IgD-negative memory B cell (primary cell): ENCODE measurements around the gene ABHD4. TPM values are rescaled to one million over a fixed set of nuclear protein-coding genes. Genes with fewer than 3 reads are reported as not detected.
"Not testable (repeated sequence)": the region's sequence is repeated elsewhere in the genome, so short reads cannot be mapped to it uniquely, and the experiment has no call there.

Experiments used
- H3K27ac Mint-ChIP-seq, 3 donors: one replicate each; pipeline ENCODE4 v1.8.0; 2020 to 2022; ENCODE audit warnings: mild to moderate bottlenecking in 3 of 3, mixed read lengths in 3 of 3, moderate library complexity in 1 of 3
- H3K27me3 Mint-ChIP-seq: one replicate; pipeline ENCODE4 v1.8.0; 2021; ENCODE audit warnings: mixed read lengths
- H3K36me3 Mint-ChIP-seq: one replicate; pipeline ENCODE4 v1.8.0; 2020; ENCODE audit warnings: mild to moderate bottlenecking, mixed read lengths
- H3K4me1 Mint-ChIP-seq, 3 donors: one replicate each; pipeline ENCODE4 v1.8.0; 2020 to 2022; ENCODE audit warnings: mixed read lengths in 3 of 3, mild to moderate bottlenecking in 1 of 3
- H3K4me3 Mint-ChIP-seq, 4 donors: one replicate each; pipeline ENCODE4 v1.8.0; 2020 to 2022; ENCODE audit warnings: mild to moderate bottlenecking in 4 of 4, mixed read lengths in 4 of 4, moderate library complexity in 3 of 4
- H3K9me3 Mint-ChIP-seq, 3 donors: one replicate each; pipeline ENCODE4 v1.8.0; 2020 to 2021; ENCODE audit warnings: mixed read lengths in 3 of 3, mild to moderate bottlenecking in 1 of 3
- polyA plus RNA-seq: library from polyadenylated mRNA; unstranded; fragments of 300-500 nt; fragmentation: Illumina TruSeq; gene quantifications from one replicate; pipeline ENCODE4 v1.2.3, GENCODE V29; 2021

Gene ABHD4
- polyA plus RNA-seq, 1 donor from 2014 or later, result 9.0 TPM

- no peaks in the 10 kb centered on the region for H3K27me3 Mint-ChIP-seq
- peaks cover 16% of the 10 kb centered on the region for H3K36me3 Mint-ChIP-seq
- H3K4me1 Mint-ChIP-seq, result peaks cover 0 to 1% (median 0%) of the 10 kb centered on the region in 3 donors
- peak overlapping the region in 1 of 4 donors; percentile 55 for H3K4me3 Mint-ChIP-seq
- no peak overlapping the region for H3K27ac Mint-ChIP-seq
- no peaks in the 10 kb centered on the region for H3K9me3 Mint-ChIP-seq
Observed at GRCh38 chr14:22610931-22611330, 12.8 kb downstream of the ABHD4 start.

GRCh38 chr14:22613106-22613695 is 15.1 kb downstream of the ABHD4 start:
- no peaks in the 10 kb centered on the region for H3K27me3 Mint-ChIP-seq
- peak overlapping the region in 1 of 3 donors; percentile 24 for H3K27ac Mint-ChIP-seq
- no peak overlapping the region for H3K4me3 Mint-ChIP-seq
- no peaks in the 10 kb centered on the region for H3K9me3 Mint-ChIP-seq
- peaks cover 10% of the 10 kb centered on the region for H3K36me3 Mint-ChIP-seq
- peaks cover 0 to 1% (median 0%) of the 10 kb centered on the region in 3 donors for H3K4me1 Mint-ChIP-seq

- Mint-ChIP-seq H3K4me1 (peaks cover 0 to 1% (median 0%) of the 10 kb centered on the region in 3 donors), H3K27me3 (no peaks in the 10 kb centered on the region), H3K4me3 (no peak overlapping the region), H3K27ac (peak overlapping the region in 1 of 3 donors; percentile 24), H3K9me3 (no peaks in the 10 kb centered on the region), H3K36me3 (peaks cover 8% of the 10 kb centered on the region)
Observed at GRCh38 chr14:22613736-22614239, 15.7 kb downstream of the ABHD4 start.

- Mint-ChIP-seq H3K27me3 (no peaks in the 10 kb centered on the region), H3K4me3 (no peak overlapping the region), H3K27ac (no peak overlapping the region), H3K36me3 (peaks cover 8% of the 10 kb centered on the region), H3K9me3 (no peaks in the 10 kb centered on the region), H3K4me1 (peaks cover 0 to 1% (median 0%) of the 10 kb centered on the region in 3 donors)
Observed at GRCh38 chr14:22614240-22614799, 16.2 kb downstream of the ABHD4 start.

- not testable (repeated sequence) for H3K36me3 Mint-ChIP-seq, H3K27ac Mint-ChIP-seq, H3K9me3 Mint-ChIP-seq, H3K4me1 Mint-ChIP-seq, H3K27me3 Mint-ChIP-seq, H3K4me3 Mint-ChIP-seq
Observed at GRCh38 chr14:22615765-22616164, 17.7 kb downstream of the ABHD4 start.

GRCh38 chr14:22622255-22622654 is 24.2 kb downstream of the ABHD4 start:
- Mint-ChIP-seq H3K27me3 (peaks cover 4% of the 10 kb centered on the region), H3K36me3 (no peaks in the 10 kb centered on the region), H3K4me3 (no peak overlapping the region), H3K9me3 (peaks cover 0 to 4% (median 0%) of the 10 kb centered on the region in 3 donors), H3K27ac (no peak overlapping the region), H3K4me1 (peaks cover 0 to 2% (median 0%) of the 10 kb centered on the region in 3 donors)

- Mint-ChIP-seq H3K27ac (no peak overlapping the region), H3K36me3 (no peaks in the 10 kb centered on the region), H3K4me3 (no peak overlapping the region), H3K4me1 (peaks cover 0 to 2% (median 0%) of the 10 kb centered on the region in 3 donors), H3K9me3 (peaks cover 0 to 4% (median 0%) of the 10 kb centered on the region in 3 donors), H3K27me3 (peaks cover 4% of the 10 kb centered on the region)
Observed at GRCh38 chr14:22623047-22623446, 24.9 kb downstream of the ABHD4 start.

GRCh38 chr14:22626590-22626989 is 28.5 kb downstream of the ABHD4 start:
- no peak overlapping the region for H3K27ac Mint-ChIP-seq
- peaks cover 8% of the 10 kb centered on the region for H3K27me3 Mint-ChIP-seq
- H3K4me3 Mint-ChIP-seq, result no peak overlapping the region
- no peaks in the 10 kb centered on the region for H3K36me3 Mint-ChIP-seq
- peaks cover 1 to 16% (median 11%) of the 10 kb centered on the region in 3 donors for H3K9me3 Mint-ChIP-seq
- peaks cover 0 to 2% (median 0%) of the 10 kb centered on the region in 3 donors for H3K4me1 Mint-ChIP-seq

- H3K36me3 Mint-ChIP-seq, result no peaks in the 10 kb centered on the region
- H3K4me1 Mint-ChIP-seq, result peaks cover 0 to 2% (median 0%) of the 10 kb centered on the region in 3 donors
- peaks cover 15% of the 10 kb centered on the region for H3K27me3 Mint-ChIP-seq
- H3K4me3 Mint-ChIP-seq, result no peak overlapping the region
- H3K27ac Mint-ChIP-seq, result no peak overlapping the region
- H3K9me3 Mint-ChIP-seq, result peaks cover 1 to 19% (median 15%) of the 10 kb centered on the region in 3 donors
Observed at GRCh38 chr14:22627506-22628263, 29.6 kb downstream of the ABHD4 start.

- Mint-ChIP-seq H3K27me3 (peaks cover 16% of the 10 kb centered on the region), H3K9me3 (peaks cover 1 to 19% (median 15%) of the 10 kb centered on the region in 3 donors), H3K36me3 (no peaks in the 10 kb centered on the region), H3K27ac (no peak overlapping the region), H3K4me1 (peaks cover 0 to 2% (median 0%) of the 10 kb centered on the region in 3 donors), H3K4me3 (no peak overlapping the region)
Observed at GRCh38 chr14:22629361-22629760, 31.3 kb downstream of the ABHD4 start.

- no peak overlapping the region for H3K4me3 Mint-ChIP-seq
- H3K4me1 Mint-ChIP-seq, result no peaks in the 10 kb centered on the region
- peaks cover 16% of the 10 kb centered on the region for H3K27me3 Mint-ChIP-seq
- H3K9me3 Mint-ChIP-seq, result peaks cover 1 to 19% (median 15%) of the 10 kb centered on the region in 3 donors
- H3K36me3 Mint-ChIP-seq, result no peaks in the 10 kb centered on the region
- no peak overlapping the region for H3K27ac Mint-ChIP-seq
Observed at GRCh38 chr14:22630066-22630465, 32.0 kb downstream of the ABHD4 start.

- Mint-ChIP-seq H3K27ac (no peak overlapping the region), H3K4me3 (no peak overlapping the region), H3K36me3 (no peaks in the 10 kb centered on the region), H3K9me3 (peaks cover 1 to 19% (median 15%) of the 10 kb centered on the region in 3 donors), H3K27me3 (peaks cover 16% of the 10 kb centered on the region), H3K4me1 (no peaks in the 10 kb centered on the region)
Observed at GRCh38 chr14:22630486-22630885, 32.4 kb downstream of the ABHD4 start.

GRCh38 chr14:22634233-22634900 is 36.3 kb downstream of the ABHD4 start:
- Mint-ChIP-seq H3K4me1 (no peaks in the 10 kb centered on the region), H3K9me3 (peaks cover 1 to 19% (median 15%) of the 10 kb centered on the region in 3 donors), H3K27ac (no peak overlapping the region), H3K4me3 (no peak overlapping the region), H3K36me3 (no peaks in the 10 kb centered on the region), H3K27me3 (peaks cover 13% of the 10 kb centered on the region)

- H3K36me3 Mint-ChIP-seq, H3K27me3 Mint-ChIP-seq, H3K27ac Mint-ChIP-seq, H3K4me1 Mint-ChIP-seq, H3K4me3 Mint-ChIP-seq, H3K9me3 Mint-ChIP-seq: not testable (repeated sequence)
Observed at GRCh38 chr14:22635980-22636379, 37.9 kb downstream of the ABHD4 start.

- Mint-ChIP-seq H3K27ac (no peak overlapping the region), H3K4me3 (no peak overlapping the region), H3K4me1 (peaks cover 0 to 5% (median 0%) of the 10 kb centered on the region in 3 donors), H3K36me3 (no peaks in the 10 kb centered on the region), H3K27me3 (no peaks in the 10 kb centered on the region), H3K9me3 (no peaks in the 10 kb centered on the region)
Observed at GRCh38 chr14:22640192-22640591, 42.1 kb downstream of the ABHD4 start.
